IPS-18c (cell line): ENCODE data around the gene TTLL11.

Experiments used
- H3K4me3 ChIP-seq: 2 replicates; pipeline ENCODE4 v1.7.0; 2013; ENCODE audit warnings: low read depth, mild to moderate bottlenecking, low read length, moderate library complexity; ENCODE audit not compliant: insufficient read depth
- H3K9me3 ChIP-seq: one replicate; pipeline ENCODE4 v1.6.1; 2013; ENCODE audit warnings: mild to moderate bottlenecking, low read length, moderate library complexity; ENCODE audit not compliant: control insufficient read depth, insufficient read depth

TTLL11 gene

DNA sequence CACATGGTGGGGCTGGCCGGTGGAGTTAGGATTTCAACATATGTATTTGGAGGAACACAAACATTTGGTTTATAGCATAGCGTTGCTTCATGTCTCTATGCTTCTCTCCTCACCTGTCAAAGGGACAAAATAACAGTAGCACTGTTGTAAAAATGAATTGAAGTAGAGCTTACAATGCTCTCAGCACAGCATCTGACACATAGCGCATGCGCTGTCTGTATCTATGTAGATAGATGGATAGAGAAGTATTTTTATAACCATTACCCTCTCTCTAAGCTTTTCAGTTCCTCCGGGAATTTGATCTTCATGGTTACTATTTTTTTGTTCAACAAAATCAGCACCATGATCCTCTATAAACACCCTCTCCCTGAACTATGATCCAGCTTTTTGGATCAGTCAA is 166.0 kb downstream of the TTLL11 start:
- Histone ChIP-seq H3K4me3 (no peak overlapping the region), H3K9me3 (no peaks in the 10 kb centered on the region)

DNA sequence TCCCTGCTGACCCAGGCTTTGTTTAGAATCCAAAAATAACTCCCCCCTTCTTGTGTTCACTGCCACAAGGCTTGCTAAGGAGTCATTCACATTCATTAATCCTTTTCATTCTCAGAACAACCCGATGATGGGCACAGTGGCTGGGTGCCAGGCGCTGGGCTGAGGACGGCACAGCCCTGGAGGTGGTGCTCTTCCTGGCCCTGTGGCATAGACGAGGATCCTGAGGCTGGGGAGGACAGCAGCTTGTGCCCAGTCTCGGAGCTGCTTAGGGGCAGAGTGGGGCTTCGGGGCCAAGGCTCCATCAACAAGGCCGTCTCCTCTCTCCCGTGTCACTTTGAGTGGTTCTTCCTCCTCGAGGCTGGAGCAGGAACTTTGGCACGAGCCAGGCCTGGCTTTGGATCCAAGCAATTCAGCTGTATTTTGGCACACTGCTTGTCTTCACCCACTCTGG is 166.7 kb downstream of the TTLL11 start:
- no peaks in the 10 kb centered on the region for H3K9me3 ChIP-seq
- no peak overlapping the region for H3K4me3 ChIP-seq

DNA sequence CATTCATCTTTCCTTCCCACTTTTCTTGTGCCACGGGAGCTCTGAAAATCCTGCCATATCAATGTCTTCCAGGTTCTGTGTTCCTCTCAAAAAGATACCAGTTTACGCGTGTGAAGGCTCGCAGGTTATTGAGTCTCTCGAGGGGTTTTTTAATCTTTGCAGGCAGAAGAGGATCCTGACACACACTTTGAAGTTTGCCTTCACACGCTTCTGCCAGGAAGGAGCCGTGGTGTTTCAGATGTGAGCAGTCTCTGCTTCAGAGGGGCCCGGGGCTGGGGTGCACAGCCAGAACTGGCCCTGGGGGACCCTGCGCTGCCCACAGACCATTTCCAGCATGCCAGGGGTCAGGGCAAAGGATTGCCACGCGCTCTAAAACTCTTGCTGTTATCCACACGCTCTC is 167.2 kb downstream of the TTLL11 start:
- Histone ChIP-seq H3K4me3 (no peak overlapping the region), H3K9me3 (peaks cover 2% of the 10 kb centered on the region)

DNA sequence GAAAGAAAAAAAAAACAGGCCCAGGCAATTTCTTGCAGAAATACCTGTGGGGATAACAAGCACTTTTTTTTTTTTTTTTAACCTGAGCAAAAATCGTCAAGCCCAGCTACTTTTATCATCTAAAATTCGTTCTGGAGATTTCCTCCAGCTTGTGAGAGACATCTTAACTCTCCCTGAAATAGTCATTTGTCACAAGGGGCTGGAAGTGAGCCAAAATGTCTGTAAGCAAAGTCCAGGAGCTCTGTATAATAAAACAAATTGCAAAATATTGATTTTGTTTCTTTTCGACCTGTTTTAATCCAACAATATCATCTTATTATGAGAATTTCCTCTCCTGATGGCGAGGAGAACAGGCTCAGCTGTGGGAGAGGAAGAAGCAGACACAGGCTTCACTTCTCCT is 168.4 kb downstream of the TTLL11 start:
- Histone ChIP-seq H3K9me3 (peaks cover 2% of the 10 kb centered on the region), H3K4me3 (no peak overlapping the region)

DNA sequence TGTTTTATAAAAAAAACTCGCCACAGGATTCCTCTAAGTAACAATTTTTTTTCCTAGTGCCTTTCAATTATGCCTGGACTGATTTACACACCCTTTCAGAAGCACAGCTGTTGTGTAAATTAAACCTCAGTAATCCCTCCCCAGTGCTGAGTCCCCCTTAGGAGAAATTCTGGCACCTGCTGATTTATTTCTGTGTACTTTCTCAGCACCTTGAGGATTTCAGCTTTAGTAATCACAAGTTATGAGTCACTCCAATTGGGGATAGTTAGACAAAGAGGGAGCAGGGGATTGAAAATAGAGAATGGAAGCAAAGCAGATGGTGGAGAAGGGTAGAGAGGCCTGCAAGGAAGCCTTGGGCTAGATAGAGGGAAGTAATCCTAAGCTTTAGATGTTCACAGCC is 171.7 kb downstream of the TTLL11 start:
- Histone ChIP-seq H3K4me3 (no peak overlapping the region), H3K9me3 (peaks cover 2% of the 10 kb centered on the region)

DNA sequence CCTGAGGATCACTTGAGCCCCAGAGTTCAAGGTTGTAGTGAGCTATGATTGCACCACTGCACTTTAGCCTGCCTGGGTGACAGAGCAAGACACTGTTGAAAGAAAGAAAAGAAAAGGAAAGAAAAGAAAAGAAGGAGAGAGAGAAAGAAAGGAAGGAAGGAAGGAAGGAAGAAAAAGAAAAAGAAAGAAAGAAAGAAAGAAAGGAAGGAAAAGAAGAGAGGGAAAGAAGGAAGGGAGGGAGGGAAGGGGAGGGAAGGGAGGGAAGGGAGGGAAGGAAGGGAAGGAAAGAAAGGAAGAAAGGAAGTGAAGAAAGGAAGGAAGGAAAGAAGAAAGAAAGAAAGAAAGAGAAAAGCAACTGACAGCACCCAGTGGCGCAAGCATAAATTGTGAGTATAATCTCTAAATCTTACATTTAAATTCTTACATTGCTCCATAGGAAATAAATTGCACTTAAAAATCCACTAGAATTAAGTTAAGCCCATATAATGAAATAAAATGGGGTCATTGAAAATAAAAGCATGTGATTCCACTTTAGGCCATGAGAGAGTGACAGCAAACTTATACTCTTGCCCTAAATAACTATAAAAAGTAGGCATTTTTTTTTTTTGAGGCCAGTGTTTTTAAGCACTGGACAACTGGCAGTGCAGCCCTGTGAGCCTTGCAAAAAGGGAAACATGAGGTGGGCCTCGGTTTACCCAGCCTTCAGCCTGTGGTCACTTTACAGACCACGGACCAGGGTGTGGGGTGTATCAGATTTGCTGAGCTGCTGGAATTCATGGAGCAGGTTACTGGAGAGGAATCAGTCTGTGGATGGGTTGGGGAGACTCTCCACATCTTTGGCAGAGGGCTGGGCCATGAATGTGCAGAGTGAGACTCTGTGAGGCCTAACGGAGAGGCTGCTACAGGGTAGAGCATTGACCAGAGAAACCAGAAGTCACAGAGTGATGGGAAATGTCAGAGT is 175.5 kb downstream of the TTLL11 start:
- H3K4me3 ChIP-seq: no peak overlapping the region
- peaks cover 2% of the 10 kb centered on the region for H3K9me3 ChIP-seq

DNA sequence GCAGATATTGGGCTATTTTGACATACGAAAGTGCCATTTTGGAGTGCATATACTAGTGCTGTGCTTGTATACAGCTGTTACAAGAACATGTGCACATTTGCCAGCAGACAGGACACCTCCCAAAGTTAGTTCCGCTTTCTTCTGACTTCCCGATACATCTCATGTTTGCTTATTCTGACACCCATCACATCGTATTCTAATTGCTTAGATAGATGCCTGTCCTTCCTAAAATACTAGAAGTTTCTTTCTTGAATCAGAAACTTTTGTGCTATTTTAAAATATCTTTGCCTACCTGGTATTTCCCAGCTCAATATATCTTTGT is 177.8 kb downstream of the TTLL11 start:
- Histone ChIP-seq H3K9me3 (no peaks in the 10 kb centered on the region), H3K4me3 (no peak overlapping the region)

DNA sequence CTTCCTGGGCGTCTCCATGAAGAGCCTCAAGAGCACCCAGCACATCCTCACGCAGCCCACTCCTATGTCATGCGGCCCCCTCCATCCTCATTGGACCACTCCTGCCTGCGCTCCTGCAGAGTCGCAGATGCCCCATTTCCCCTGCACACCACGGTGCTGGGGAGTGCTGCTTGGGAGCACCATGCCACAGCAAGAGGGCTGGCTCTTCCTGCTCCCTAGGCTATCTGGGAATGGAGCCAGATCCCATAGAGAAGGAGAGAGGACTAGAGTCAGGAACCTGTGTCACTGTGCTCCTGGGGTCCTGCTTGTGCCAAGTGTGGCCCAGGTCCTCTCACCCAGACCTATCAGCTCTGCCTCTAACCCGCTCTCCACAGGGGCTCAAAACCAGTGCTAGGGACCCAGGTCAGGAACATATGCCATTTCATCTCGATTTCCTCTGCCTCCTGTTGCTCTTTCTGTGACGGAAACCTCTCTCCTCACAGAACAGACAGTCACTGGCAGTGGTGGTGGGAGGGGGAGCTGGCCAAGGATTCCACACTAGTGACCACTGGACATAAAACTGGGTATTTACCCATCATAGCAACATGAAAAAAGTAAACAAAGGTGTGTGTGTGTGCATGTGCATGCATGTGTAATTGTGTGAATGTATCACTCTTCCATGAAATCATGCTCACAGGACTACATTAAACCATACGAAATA is 178.4 kb downstream of the TTLL11 start:
- H3K4me3 ChIP-seq: no peak overlapping the region
- H3K9me3 ChIP-seq: no peaks in the 10 kb centered on the region

DNA sequence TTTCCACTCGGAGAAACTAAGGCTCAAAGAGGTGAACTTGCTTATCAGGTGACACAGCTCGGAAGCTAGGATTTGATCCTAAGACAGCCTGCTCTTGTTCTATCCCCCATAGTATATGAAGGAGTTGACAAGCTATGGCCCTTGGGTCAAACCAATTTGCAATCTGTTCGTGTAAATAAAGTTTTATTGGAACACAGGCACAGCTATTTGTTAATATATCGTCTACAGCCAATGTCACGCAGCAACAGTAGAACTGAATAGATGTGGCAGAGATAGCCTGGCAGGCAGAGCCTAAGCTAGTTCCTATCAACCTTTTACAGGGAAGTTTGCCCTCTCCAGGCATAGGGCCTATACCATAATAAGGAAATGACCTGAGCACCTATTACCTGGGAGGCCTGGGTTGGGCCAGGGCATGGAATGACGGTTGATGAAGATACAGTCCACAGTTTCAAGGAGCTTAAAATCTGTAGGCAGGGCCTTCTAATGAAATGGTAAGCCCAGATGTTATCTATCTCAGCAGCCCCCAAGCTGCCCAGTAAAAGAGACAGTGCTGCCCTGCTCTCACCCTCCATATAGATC is 179.0 kb downstream of the TTLL11 start:
- no peaks in the 10 kb centered on the region for H3K9me3 ChIP-seq

DNA sequence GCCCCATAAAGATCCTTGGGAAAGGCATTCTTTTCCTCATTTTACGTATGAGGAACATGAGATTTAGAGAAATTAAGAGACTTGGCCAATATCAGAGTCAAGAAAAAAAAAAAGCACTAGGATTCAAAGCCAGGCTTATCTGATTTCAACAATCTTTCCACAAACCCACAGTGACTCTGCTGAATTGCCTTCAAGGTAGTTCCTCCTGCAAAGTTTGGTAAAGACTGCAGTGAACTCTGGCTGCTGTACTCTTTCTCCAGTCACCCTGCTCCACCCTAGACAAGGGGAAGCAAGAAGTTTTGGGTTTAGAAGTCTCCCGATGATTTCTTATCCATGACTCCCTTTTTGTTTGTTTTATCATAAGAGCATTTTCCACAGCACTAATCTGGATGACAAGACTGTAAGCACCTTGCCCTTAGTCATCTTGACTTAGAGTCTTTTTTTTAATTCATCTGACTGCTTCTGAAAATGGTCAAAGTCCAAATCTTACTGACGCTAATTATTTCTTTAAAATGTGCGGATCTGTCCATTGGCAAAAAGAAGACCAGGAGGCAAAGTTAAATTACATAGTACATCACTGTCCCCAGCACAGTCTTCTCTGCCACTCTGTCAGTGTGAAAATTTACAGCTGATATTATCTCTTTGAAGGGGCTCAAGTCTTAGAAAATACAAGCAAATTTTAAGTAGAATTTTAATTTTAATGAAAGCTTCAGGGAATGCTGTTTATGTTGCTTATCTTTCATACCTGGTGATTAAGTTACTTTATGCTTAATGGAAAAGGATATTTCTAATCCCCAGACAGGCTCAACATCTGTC is 180.1 kb downstream of the TTLL11 start:
- Histone ChIP-seq H3K4me3 (no peak overlapping the region), H3K9me3 (no peaks in the 10 kb centered on the region)

More for the DNA sequence above, 179.0 kb downstream of the TTLL11 start:
- no peak overlapping the region for H3K4me3 ChIP-seq

DNA sequence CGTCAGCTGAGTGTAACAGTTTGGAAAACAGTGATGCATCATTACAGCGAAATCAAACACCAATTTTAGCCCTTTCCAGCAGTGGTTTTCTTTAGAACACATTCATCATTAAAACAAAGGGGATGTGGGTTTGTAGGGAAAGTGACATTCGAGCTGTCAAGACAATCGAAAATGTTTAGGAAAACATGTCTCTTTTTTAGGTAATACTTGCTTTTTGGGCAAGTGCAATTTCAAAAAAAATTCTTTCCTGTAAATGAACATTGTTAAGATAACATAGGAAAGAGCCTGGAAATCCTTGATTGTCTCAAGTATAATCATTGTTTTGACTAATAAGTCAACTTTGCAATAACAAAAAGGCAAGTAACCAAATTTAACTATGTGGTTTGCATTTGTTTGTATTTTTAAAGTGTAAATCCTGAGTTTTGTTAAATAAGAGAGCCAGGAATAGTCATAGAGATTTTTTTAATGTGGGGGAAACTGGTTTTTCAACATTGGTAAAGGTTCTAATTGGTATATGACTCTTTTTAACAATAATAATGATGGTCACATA is 182.5 kb downstream of the TTLL11 start:
- H3K9me3 ChIP-seq: no peaks in the 10 kb centered on the region

DNA sequence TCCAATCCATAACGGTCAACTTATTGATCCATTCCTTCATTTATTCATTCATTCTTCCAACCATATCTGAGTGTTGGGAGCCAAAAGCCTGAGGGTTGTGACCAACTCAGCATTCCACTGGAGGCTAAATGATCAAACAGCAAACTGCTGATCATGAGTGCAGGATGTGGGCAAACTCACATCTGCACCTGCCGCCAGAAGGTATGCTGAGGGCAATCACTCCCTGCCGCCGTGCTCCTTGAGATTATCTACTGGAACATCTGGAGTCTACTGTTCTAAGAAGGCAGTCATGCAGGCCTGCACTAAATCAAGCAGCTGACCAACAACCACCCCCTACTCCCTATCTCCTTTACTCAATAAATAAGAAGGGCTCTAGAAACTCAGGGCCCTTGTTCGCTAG is 184.0 kb downstream of the TTLL11 start:
- H3K9me3 ChIP-seq: no peaks in the 10 kb centered on the region
- H3K4me3 ChIP-seq: no peak overlapping the region

More for the DNA sequence above, 182.5 kb downstream of the TTLL11 start:
- H3K4me3 ChIP-seq: no peak overlapping the region

DNA sequence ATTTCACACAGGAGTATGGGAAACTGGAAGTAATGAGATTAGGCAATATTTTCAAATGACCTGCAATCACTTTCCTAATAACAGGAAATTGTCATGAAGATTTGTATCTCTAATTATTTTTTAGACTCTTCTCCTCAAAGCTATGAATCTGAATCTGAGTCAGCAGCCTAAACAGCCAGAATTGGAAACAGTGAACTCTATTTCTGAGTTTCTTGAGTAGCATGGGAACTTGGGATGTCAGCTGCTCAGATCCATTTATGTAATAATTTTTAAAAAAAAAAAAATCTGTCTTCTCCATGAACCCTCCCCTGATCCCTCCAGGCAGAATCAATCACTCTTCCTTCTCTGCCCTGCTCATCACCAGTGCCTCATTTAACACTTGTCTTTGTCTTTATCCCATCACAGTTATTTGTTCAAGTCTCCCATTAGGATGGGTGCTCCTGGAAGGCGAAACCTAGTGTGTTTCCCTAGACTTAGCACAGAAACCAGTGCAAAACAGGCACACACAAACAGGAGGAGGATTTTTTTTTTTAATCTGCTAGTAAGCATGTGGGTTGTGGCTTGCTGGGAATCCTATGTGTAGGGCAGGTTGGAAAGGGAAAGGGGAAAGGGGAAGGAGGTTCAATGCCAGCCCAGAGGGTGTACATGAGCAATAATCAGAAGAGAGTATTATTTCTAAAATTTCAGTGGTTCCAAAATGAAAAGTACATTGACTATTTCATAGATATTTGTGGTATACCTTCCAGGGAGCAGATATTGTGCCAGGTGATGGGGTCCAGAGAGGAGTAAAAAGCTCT is 186.8 kb downstream of the TTLL11 start:
- no peaks in the 10 kb centered on the region for H3K9me3 ChIP-seq
- no peak overlapping the region for H3K4me3 ChIP-seq

DNA sequence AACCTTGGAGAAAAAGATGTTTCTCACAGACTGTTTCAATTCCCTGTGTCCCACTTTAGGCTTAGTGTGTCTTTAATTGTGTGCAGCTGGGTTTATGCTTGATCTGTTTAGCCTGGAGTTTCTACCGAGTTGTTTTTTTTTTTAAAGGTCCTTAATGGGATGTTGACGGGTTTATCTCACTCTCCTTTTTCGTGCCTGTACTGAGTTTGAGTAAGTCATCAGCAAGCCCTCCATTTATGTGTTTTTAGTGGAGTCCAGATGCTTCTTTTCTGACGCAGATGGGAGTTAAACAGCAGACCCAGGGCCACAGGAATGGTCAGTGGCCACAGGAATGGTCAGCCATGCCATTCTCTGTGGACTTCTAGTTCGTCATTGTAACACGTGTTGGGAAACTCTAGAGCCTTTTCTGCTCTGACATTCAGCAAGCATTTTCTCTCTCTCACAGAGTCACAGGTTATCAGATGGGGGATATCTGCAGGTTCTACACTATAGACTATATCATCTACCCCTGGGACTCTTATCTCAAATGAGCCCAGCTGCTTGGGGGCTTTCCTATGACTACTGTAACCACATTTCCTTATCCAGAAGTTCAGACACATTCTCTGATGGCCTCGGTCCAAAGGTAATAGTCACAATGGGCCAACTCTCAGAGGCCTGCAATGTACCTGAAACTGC is 190.5 kb downstream of the TTLL11 start:
- Histone ChIP-seq H3K4me3 (no peak overlapping the region), H3K9me3 (no peaks in the 10 kb centered on the region)

DNA sequence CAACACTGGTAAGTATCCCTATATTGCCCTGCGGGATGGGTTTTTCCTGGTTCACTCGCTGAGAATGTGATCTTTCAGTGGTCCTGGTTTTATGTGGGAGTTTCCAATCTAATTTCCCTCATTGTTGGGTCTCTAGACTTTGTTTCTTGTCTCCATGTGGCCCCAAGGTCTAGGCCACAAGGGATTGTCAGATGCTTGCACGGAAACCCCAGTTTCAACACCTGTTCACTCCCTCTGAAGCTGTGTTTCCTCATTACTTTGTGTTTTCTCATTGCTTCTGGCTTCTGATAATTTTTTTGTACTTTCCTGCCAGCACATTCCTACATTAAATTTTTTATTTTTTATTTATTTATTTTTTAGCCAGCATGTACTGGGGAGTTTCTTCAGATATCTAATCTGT is 191.5 kb downstream of the TTLL11 start:
- H3K4me3 ChIP-seq: no peak overlapping the region
- no peaks in the 10 kb centered on the region for H3K9me3 ChIP-seq

DNA sequence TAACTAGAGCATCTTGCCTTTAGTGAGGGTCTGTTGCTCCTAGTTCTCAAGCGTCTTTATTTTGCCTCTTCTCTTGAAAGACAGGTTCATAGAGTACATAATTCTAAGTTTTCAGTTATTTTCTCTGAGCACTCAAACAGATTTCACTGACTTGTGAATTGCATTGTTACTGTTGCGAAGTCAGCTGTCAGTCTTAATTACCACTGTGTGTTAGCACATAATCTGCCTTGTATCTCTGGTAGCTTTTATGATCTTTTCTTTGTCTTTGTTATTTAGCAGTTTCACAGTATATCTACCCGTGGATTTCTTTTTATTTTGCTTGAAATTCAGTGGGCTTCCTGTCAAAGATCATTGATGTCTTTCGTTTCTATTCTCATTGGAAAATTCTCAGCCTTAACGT is 192.9 kb downstream of the TTLL11 start:
- Histone ChIP-seq H3K9me3 (no peaks in the 10 kb centered on the region), H3K4me3 (no peak overlapping the region)
